GM23338 (cell line): Measurements from ENCODE around the gene GPR33. TPM values are rescaled to one million over a fixed set of nuclear protein-coding genes. Genes with fewer than 3 reads are reported as not detected.

ENCODE experiments used
- NANOG ChIP-seq: IDR thresholded peaks from 2 replicates; pipeline ENCODE4 v1.6.1; 2016; ENCODE audit warnings: antibody characterized with exemption, borderline replicate concordance
- POLR2AphosphoS5 ChIP-seq: IDR thresholded peaks from 2 replicates; pipeline ENCODE4 v1.6.1; 2016; ENCODE audit warnings: antibody characterized with exemption, low read depth
- REST ChIP-seq: IDR thresholded peaks from one replicate; pipeline ENCODE4 v1.6.1; 2018; ENCODE audit warnings: antibody characterized with exemption; ENCODE audit not compliant: unreplicated experiment
- ZNF331 ChIP-seq: fragments of 250-450 bp; sonication (Bioruptor Pico); IDR thresholded peaks from 2 replicates; pipeline ENCODE4 v1.5.0; 2020; ENCODE audit warnings: low read depth, mild to moderate bottlenecking, moderate library complexity
- ZNF462 ChIP-seq: fragments of 250-450 bp; sonication (Bioruptor Pico); IDR thresholded peaks from 2 replicates; pipeline ENCODE4 v1.5.0; 2020; ENCODE audit warnings: mild to moderate bottlenecking, moderate library complexity
- polyA plus RNA-seq: library from polyadenylated mRNA; unstranded; fragments of >200 nt; fragmentation: Nextera tagmentation; extraction: Ambion mirVana; gene quantifications from 2 replicates; pipeline ENCODE4 v1.2.1, GENCODE V29; 2016
- total RNA-seq: library from RNA; depleted of rRNA; stranded (reverse); fragments of >200 nt; shearing (Covaris generic); gene quantifications from 2 replicates; pipeline ENCODE4 v1.2.3, GENCODE V29; 2014
- TF ChIP-seq, protein P1 (sequence below): IDR thresholded peaks from 2 replicates; pipeline ENCODE4 v1.6.1; 2016; ENCODE audit warnings: antibody characterized with exemption

Gene GPR33
- total and polyA plus RNA-seq, 2 experiments from 2014 or later: not detected

DNA sequence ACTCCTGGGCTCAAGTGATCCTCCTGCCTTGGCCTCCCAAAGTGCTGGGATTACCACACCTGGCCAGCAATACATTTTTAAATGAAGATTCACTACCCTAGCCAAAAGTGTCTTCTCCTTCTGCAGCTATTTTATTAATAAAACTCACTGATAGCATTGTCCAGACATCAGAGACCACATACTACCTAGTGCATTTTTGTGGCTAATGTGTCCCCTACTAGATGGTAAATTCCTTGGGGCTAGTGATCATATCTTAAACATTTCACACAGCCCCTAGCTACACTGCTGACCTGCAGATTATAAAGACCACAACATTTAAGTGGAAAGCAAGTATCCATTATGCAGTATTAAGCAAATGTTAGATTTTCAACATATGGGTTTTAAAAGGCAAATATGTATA, 47.6 kb downstream of the GPR33 start (continued):
- no peak for TF ChIP-seq REST
- no peak for TF ChIP-seq NANOG
- TF ChIP-seq, protein P1, sequence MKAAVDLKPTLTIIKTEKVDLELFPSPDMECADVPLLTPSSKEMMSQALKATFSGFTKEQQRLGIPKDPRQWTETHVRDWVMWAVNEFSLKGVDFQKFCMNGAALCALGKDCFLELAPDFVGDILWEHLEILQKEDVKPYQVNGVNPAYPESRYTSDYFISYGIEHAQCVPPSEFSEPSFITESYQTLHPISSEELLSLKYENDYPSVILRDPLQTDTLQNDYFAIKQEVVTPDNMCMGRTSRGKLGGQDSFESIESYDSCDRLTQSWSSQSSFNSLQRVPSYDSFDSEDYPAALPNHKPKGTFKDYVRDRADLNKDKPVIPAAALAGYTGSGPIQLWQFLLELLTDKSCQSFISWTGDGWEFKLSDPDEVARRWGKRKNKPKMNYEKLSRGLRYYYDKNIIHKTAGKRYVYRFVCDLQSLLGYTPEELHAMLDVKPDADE: no peak
- no peak for TF ChIP-seq POLR2AphosphoS5
- TF ChIP-seq ZNF462: no peak
- TF ChIP-seq ZNF331: no peak
